ENCODE results near the gene MXRA7.
"Not testable (repeated sequence)": the region's sequence is repeated elsewhere in the genome, so short reads cannot be mapped to it uniquely, and the experiment has no call there.

The MXRA7 gene

DNA sequence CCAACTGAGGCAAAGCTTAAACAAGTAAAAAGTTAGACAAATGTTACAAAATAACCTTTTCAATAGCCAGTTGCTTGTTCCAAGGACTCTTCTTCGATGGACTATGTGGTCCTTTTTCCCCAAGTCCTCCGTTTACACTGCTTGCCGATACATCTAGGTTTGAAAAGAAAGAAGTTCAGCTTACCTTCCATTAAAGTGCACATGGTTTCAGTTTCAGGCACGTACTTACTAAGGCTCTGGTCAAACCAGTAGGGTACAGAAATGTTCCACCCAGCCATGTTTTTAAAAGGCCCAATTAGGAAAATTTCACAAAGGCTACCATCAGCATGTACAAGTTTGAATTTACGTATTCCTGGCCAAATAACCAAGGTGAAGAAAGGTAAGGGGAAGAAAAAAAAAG, 24.2 kb upstream of the MXRA7 start:
- peak; percentile 61 for DNase-seq

DNA sequence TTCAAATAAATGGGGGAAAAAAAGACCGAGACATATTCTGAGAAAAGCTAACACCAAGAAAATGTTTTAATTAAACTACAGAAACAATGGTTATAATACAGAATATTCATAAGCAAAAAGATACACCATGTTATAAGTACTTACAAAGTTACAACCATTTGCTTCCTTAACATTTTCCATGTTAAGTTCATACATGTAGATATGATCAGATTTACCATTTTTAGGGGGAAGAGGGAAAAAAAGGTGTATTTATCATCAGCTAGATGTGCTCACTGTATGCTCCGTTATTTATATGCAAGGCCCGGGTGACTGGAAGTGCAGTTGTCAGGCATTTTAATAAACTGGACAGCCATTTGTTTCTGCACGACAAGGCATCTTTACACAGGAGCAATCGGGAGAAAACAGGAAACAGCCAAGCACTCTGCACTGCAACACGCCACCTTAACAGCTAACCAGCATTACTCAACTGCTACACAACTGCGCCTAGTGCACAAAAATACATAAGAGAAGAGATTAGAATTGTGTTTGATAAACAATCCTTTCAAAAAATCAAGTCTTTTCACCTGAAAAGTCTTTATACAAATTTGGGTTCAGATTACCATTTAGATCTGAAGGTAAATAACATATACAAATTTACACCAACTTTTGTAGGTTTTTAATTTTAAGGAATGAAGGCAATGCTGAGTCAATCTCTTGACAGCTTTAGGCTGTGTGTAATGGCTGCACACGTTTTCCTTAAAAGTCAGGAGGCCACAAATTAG, 23.5 kb upstream of the MXRA7 start:
- DNase-seq, result peak; percentile 50

DNA sequence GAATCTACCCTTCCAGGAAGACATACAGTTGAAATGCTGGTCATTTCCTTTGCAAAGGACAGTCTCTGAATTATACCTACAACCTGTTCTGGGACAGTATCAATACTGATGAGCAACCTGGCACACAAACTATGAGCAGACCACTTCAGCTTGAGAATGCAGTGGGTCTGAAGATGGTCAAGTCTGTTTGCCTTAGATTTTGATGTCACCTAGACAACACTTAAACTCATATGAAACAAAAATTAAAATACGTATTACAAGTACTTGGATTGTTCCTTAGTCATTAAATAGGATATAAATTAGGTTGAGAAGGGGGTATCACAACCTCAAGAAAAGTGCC, 22.8 kb upstream of the MXRA7 start:
- DNase-seq, result no peak

DNA sequence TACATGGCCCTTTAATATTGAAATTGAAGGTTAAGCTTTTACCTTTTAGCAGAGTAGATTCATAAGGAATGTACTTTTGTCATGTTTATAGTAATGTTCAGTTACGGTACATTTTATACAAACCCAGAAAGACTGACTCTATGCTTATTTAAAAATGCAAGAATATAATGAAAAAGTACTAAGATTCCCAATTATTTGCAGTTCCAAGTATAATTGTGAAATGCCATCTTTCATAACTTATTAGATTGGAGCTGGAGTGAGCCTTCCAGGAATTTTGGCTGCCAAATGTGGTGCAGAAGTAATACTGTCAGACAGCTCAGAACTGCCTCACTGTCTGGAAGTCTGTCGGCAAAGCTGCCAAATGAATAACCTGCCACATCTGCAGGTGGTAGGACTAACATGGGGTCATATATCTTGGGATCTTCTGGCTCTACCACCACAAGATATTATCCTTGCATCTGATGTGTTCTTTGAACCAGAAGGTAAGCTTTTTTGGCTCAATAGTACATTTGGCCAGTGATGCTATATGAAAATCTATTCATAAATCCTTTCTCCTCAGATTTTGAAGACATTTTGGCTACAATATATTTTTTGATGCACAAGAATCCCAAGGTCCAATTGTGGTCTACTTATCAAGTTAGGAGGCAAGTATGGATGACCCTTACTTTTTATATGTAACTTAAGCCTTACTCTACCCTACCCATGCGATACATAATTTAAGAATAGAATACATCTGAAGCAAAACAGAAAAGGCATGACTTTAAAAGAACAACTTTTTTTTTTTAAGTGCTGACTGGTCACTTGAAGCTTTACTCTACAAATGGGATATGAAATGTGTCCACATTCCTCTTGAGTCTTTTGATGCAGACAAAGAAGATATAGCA, 22.2 kb upstream of the MXRA7 start:
- no peak for DNase-seq

DNA sequence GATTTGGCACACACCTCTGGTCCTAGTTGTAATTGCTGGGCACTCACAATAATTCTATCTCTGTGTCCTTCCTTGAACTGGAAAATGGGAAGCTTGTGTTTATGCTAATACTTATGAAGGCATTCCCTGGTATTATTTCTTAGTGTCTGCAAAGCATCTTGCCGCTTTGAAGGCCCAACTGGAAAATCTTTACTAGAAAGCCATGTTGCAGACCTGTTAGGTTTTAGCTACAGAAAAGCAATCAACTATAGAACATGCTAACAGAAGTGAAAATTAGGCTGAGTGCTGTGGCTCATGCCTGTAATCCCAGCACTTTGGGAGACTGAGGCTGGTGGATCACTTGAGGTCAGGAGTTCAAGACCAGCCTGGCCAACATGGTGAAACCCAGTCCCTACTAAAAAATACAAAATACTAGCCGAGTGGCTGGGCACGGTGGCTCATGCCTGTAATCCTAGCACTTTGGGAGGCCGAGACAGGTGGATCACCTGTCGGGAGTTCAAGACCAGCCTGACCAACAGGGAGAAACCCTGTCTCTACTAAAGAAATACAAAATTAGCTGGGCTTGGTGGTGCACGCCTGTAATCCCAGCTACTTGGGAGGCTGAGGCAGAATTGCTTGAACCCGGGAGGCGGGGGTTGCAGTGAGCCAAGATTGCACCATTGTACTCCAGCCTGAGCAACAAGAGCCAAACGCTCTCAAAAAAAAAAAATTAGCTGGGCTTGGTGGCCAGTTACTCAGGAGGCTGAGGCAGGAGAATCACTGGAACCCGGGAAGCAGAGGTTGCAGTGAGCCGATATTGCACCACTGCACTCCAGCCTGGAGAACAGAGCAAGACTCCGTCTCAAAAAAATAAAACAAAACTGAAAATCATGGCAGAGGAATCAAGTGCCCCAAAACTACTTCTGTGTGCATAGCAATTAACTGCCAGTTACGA, 21.3 kb upstream of the MXRA7 start:
- not testable (repeated sequence) for DNase-seq

DNA sequence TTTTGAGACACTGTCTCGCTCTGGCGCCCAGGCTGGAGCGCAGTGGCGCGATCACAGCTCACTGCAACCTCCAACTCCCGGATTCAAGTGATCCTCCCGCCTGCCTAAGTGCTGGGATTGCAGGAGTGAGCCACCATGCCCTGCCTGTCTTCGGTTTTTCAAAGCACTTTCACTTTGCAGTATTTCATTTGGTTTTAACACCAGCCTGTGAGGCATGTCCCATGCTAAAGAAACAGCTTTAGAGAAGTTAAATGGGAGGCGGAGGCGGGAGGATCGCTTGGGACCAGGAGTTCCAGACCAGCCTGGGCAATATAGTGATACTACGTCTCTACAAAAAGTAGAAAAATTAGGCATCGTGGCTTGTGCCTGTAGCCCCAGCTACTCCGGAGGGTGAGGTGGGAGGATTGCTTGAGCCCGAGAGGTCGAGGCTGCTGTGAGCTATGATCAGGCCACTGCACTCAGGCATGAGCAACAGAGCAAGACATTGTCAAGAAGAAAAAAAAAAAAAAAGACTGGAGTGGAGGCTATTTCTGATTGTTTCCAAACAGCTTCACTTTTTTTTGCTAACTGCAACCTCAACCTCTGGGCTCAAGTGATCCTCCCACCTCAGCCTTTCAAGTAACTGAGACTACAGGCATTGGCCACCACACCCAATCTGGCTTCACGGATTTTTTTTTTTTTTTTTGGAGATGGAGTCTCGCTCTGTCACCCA, 17.1 kb upstream of the MXRA7 start:
- DNase-seq, result no peak

DNA sequence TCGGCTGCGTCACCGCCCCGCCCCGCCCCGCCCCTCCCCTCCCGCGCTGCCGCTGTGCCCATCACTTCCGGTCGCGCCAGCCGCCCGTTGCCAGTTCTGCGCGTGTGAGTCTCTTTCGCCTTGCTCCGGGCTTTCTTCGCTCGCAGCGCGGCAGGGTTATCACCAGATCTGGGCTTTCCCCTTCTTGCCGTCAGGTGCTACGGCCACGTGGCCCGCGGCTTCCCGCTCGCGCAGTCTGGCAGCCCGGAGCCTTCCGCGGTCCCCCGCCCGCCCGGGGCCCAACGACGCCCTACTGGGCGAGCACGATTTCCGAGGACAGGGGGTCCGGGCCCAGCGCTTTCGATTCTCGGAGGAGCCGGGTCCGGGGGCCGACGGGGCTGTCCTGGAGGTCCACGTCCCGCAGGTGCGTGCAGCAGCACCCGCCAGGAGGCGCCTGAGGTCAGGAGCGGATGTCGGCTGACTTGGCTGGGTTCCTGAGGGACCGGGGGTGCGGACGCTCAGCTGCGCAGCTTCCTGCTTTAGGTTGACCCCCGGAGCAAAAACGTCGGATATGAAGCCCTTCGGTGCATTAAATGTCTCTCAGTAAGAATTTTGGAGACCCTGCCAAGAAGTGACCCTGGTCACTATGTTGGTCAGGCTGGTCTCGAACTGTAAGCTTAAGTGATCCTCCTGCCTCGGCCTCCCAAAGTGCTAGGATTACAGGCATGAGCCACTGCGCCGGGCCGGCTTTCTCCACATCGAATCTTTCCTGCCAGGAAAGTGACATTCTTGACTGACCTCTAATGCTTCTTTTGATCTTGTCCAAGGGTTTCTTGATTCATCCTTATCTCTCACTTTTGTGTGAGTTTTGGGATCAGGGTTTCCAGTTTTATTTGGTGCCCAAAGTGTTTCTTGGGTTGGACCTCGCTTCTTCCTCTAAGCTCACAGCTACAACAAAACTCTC, 16.3 kb upstream of the MXRA7 start, which contains the start of gene METTL23:
Gene METTL23 (plus strand): TSS at position 64 of the 943 bp plus-strand sequence. CDS start 2,872 bp downstream, outside the sequence.
- peak; percentile 81 for DNase-seq

DNA sequence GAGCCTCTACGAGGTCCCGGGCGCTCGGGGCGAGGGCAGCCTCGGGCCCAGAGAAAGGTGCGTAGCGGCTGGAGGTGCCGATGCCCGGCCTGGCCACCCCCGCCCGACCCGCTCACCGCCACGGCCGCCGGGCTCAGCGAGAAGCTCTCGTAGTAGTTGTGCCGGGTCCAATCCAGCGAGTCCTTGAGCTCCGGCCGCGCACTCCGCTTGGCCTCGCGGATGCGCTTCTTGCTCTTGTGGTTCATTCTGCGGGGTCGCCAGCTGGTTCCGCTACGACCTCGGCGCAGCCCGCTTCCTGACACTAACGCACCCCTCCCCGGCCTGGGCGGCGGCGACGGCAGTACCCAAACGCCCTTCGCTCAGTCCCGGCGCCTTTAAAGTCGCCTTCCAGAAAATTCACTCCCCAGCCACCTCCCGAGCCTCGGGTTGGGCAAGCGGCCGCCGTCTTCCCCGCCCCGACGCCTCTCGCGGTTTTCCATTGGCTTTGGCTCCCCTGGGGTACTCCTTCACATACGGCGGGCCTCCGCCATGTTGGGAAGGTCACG, 15.5 kb upstream of the MXRA7 start, which contains the start of gene JMJD6:
Gene JMJD6 (minus strand): TSS at position 376 of the 545 bp plus-strand sequence. CDS start 131 bp downstream, at position 245.
- peak; percentile 98 for DNase-seq

DNA sequence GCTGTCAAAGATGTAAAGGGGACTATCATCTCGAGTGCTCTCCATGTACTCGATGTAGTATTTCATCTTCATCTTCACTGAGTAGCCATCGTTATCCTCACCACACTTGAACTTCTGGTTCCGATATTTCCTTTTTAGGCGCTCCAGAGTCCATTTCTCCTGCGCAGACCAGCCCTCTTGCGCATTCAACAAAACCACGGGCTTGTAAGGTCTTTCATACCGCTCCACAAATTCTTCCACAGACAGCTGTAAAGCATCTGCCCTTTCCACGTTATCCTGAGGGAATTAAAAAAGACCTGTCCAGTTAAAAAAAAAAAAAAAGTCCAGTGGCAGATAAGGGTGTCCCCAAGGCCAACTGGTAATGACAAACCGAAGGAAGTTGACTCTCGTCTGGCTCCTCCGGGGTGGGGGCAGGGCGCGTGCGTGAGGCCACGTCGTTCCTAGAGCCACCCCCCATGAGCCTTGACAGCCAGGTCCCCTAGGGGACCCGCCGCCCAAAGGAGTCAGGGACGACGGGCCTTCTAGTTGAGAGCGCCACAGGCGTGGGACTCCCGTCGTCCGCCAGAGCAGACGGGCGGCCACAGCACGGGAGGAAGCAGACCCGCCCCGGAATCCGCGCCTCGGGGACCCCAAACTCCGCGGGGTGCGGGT, 14.9 kb upstream of the MXRA7 start:
- DNase-seq, result peak; percentile 78

DNA sequence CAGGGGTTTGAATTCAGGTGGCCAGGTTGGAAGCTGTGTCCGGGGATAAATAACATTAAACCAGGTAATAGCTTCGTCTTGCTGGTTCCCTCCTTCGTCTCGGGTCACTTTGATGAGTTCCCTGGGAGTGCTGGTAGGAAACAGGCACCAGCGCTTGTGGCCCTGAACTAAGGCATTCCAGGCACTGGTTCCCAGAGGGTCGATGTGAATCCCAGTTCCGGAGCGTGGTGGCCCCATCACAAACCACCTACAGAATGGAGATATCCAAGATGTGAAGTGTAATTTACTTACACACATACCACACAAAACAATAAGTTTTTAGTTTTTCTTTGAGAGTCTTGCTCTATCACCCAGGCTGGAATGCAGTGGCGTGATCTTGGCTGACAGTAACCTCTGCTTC, 13.0 kb upstream of the MXRA7 start:
- DNase-seq, result no peak

DNA sequence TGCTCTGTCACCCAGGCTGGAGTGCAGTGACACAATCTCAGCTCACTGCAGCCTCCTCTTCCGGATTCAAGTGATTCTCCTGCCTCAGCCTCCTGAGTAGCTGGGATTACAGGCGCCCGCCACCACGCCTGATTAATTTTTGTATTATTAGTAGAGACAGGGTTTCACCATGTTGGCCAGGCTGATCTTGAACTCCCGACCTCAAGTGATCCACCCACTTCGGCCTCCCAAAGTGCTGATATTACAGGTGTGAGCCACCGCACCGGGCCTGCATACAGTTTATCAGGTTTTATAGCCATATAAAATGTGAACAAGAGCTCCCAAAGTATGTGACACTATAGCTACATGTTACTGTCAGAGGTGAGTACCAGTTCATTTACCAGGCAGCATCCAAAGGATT, 12.2 kb upstream of the MXRA7 start:
- not testable (repeated sequence) for DNase-seq

DNA sequence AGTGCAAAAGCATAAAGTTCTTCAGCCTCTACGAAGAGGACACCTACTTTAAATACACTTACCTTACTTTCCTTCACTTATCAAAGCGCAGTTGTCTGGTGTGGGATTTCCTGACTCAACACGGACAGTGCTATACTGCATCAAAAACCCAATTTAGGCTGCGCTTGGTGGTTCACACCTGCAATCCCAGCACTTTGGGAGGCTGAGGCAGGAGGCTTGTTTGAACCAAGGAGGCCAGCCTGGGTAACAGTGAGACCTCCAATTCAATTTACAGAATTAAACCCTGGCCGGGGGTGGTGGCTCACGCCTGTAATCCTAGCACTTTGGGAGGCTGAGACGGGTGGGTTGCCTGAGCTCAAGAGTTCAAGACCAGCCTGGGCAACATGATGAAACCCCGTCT, 11.5 kb upstream of the MXRA7 start:
- no peak for DNase-seq

DNA sequence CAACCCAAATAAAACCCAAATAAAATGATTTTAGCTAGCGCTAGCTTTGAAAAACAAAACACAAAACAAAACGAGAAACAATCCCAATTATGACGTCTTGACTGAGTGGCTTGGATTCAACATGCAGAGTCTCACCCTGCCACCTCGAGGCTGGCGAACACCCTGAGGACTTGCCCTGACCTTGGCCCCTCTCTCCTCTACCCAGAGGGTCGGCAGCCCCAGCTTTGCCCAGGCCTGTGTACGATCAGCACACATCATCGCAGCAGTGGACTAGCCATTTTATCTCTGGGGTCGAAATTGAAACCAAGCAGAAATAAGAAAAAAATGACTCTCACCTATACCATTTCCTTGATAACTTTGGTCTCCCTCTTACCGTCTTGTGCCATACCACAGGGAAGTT, 10.7 kb upstream of the MXRA7 start:
- DNase-seq, result no peak

DNA sequence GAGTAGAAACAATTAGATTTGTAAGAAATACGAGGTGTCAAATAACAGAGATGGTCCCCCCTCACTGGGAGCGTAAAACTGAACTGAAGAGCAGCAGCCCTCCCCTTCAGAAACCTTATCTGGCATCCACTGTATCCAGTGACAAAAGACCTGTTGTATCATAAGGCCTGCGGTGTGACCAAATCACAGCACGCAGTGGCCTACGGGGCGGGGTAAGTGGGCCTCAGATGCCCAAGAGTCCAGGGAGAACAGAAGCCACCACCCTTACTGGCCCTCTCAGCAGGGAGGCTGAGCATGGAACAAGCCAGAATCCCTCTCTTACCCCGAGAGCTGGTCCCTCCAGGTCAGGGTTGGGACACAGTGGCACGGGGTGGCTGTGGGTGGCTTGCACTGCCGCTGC, 10.2 kb upstream of the MXRA7 start:
- DNase-seq, result no peak

DNA sequence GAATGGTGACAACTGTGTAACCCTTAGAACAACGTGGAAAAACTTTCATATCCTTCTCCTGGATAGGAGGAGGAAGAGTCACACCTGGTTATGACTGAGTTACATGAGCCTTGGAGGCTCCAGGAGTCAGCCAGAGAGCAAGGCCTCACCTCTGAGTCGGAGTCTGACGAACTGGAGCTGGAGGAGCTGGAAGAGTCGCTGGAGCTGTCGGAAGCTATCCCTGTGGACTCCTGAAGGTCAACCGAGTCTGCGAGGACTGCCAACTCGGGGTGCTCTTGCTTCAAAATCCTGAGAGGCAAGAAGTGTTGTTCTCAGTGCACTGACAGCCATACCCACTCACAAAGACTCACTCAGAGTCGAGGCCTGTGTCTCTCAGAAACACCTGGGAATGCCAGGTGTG, 9.4 kb upstream of the MXRA7 start:
- DNase-seq, result no peak

DNA sequence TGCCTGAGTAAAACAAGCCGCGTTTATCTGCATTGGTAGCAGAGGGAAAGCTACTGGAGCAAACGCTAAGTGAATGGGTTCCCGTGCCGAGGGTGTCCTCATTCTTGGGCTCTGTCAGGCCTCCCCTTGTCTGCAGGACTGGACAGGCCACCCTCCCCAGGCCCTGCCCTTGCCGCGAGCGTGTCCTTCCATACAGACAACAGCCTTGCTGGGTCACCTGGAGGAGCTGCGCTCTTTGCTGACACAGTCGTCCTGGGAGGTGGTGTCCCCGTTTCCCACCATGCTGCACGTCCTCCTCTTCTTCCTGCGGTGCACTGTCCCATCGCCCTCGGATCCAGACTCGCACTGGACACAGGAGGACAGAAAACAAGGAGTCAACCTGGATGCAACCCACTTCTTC, 7.8 kb upstream of the MXRA7 start:
- DNase-seq, result no peak

DNA sequence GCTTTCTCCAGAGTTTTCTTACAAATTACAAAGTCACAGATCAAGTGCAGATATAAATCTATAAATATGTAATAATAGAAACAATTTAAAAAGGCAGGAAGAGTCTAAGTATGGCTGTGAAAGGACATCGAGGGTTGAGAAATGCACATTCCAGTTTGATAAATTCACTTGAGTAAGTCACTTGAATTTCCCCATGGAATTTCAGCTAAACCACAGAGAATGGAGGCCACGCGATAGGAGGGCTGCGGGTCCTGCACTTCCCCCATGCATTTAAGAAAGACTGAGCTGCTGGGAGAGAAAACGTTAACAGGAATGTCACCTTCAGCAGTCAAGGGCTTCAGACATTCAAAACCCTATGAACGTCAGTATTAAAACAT, 6.1 kb upstream of the MXRA7 start:
- no peak for DNase-seq

DNA sequence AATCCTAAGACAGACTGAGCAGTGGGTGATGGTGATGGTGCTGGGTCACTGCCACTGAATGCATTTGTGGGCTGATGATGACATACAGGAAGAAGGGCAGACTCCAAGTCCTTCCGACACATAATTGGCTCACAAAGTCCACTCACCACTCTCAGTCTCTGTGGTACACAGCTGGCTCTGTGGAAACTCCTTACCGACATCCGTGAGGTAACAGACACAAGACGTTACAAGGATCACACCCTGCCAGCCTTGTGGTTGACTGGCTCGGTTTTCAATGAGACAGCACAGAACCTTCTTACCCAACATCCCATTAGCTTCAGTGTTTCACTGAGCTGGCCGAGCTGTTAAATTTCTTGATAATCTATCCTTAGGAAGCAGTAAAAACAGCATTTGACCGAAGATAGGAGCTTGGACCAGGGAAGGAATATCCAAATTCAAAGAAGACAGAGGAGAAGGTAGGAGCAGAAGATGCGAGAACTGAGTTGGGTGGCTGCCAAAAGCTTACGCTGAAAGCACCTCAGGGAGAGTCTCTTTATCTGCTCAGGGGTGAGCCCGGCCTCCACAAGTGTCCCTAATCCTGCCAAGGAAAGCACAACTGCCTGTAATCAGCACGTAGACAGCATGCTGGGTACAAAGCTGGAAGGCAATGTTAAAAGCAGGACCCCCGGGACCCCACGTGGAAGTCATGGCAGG, 5.5 kb upstream of the MXRA7 start:
- DNase-seq, result peak; percentile 46

DNA sequence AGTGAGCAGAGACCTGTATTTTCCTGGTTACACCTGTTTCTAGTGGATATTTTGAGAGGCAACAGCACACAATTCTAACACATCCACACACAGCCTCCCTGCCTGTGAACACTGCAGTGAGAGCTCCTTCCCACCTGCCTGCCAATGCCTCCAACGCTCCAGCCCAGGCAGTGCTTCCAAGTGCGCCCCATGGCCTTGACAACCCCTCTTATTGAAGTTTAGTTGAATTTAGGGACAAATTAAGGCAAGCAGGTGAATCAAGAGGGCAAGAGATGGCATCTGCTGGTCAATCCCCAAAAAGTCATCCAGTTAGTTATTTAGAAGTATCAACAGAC, 4.7 kb upstream of the MXRA7 start:
- DNase-seq, result no peak
